HUES6 (cell line): ENCODE data around the gene DCUN1D5.

Source experiments
- H3K27ac ChIP-seq: 2 replicates; pipeline ENCODE4 v1.7.0; 2013; ENCODE audit warnings: low read depth, mild to moderate bottlenecking, low read length, inconsistent platforms
- H3K27me3 ChIP-seq: 2 replicates; pipeline ENCODE4 v1.6.1; 2013; ENCODE audit warnings: low read length; ENCODE audit not compliant: control insufficient read depth, insufficient read depth
- H3K36me3 ChIP-seq: 2 replicates; pipeline ENCODE4 v1.6.1; 2013; ENCODE audit warnings: low read length; ENCODE audit not compliant: control insufficient read depth, insufficient read depth
- H3K4me1 ChIP-seq: 2 replicates; pipeline ENCODE4 v1.6.1; 2013; ENCODE audit warnings: low read length; ENCODE audit not compliant: control insufficient read depth, insufficient read depth
- H3K4me3 ChIP-seq: 2 replicates; pipeline ENCODE4 v1.5.1; 2013; ENCODE audit warnings: low read depth, low read length
- H3K9ac ChIP-seq: one replicate; pipeline ENCODE4 v1.6.1; 2013; ENCODE audit warnings: mild to moderate bottlenecking, low read length
- H3K9me3 ChIP-seq: 2 replicates; pipeline ENCODE4 v1.6.1; 2013; ENCODE audit warnings: low read depth, low read length; ENCODE audit not compliant: control insufficient read depth, insufficient read depth

Gene DCUN1D5

GRCh38 chr11:103091801-103092524 is at the start of gene DCUN1D5:
Gene DCUN1D5, minus strand, starts transcription at chr11:103092160. Its CDS starts 288 bp downstream, at chr11:103091872.
- Histone ChIP-seq H3K36me3 (peaks cover 22% of the 10 kb centered on the region), H3K9ac (peak within 1 kb of the TSS; percentile 92), H3K27me3 (peaks cover 20% of the 10 kb centered on the region; the same call in 1 of the 2 replicates), H3K9me3 (no peaks in the 10 kb centered on the region), H3K4me3 (peak within 1 kb of the TSS; percentile 89), H3K4me1 (no peaks in the 10 kb centered on the region), H3K27ac (peak within 1 kb of the TSS; percentile 91)

- Histone ChIP-seq H3K36me3 (peaks cover 18% of the 10 kb centered on the region), H3K9me3 (no peaks in the 10 kb centered on the region), H3K4me3 (no peak overlapping the region), H3K27me3 (no peaks in the 10 kb centered on the region), H3K9ac (no peak overlapping the region), H3K27ac (no peak overlapping the region), H3K4me1 (no peaks in the 10 kb centered on the region)
These were observed 33.5 kb upstream of the DCUN1D5 start for GRCh38 chr11:103125462-103125861.

GRCh38 chr11:103114836-103115235 is 22.9 kb upstream of the DCUN1D5 start:
- Histone ChIP-seq H3K4me1 (no peaks in the 10 kb centered on the region), H3K27ac (no peak overlapping the region), H3K9ac (no peak overlapping the region), H3K9me3 (no peaks in the 10 kb centered on the region), H3K4me3 (no peak overlapping the region), H3K27me3 (no peaks in the 10 kb centered on the region), H3K36me3 (peaks cover 11% of the 10 kb centered on the region)

- no peak overlapping the region for H3K27ac ChIP-seq
- H3K9ac ChIP-seq: no peak overlapping the region
- no peaks in the 10 kb centered on the region for H3K27me3 ChIP-seq
- no peak overlapping the region for H3K4me3 ChIP-seq
- H3K36me3 ChIP-seq: peaks cover 8% of the 10 kb centered on the region; the same call in 1 of the 2 replicates
- no peaks in the 10 kb centered on the region for H3K4me1 ChIP-seq
- H3K9me3 ChIP-seq: no peaks in the 10 kb centered on the region
These were observed 20.4 kb upstream of the DCUN1D5 start for GRCh38 chr11:103112364-103112763.

- Histone ChIP-seq H3K9ac (no peak overlapping the region), H3K4me1 (no peaks in the 10 kb centered on the region), H3K4me3 (no peak overlapping the region), H3K27me3 (no peaks in the 10 kb centered on the region), H3K36me3 (peaks cover 8% of the 10 kb centered on the region; the same call in 1 of the 2 replicates), H3K27ac (no peak overlapping the region), H3K9me3 (no peaks in the 10 kb centered on the region)
These were observed 19.4 kb upstream of the DCUN1D5 start for GRCh38 chr11:103111400-103111799.

- Histone ChIP-seq H3K4me3 (peak overlapping the region; percentile 80), H3K9me3 (no peaks in the 10 kb centered on the region), H3K9ac (no peak overlapping the region), H3K27ac (no peak overlapping the region), H3K27me3 (no peaks in the 10 kb centered on the region), H3K36me3 (peaks cover 8% of the 10 kb centered on the region; the same call in 1 of the 2 replicates), H3K4me1 (no peaks in the 10 kb centered on the region)
These were observed 18.4 kb upstream of the DCUN1D5 start for GRCh38 chr11:103110391-103110790.

GRCh38 chr11:103109818-103110388 is 17.9 kb upstream of the DCUN1D5 start:
- H3K4me3 ChIP-seq: peak overlapping the region; percentile 80
- no peaks in the 10 kb centered on the region for H3K27me3 ChIP-seq
- 0 out of 2 replicates have a peak overlapping the region, but pooled peaks have one; percentile 1 for H3K27ac ChIP-seq
- no peaks in the 10 kb centered on the region for H3K4me1 ChIP-seq
- no peaks in the 10 kb centered on the region for H3K9me3 ChIP-seq
- peak overlapping the region; percentile 73 for H3K9ac ChIP-seq
- H3K36me3 ChIP-seq: peaks cover 7% of the 10 kb centered on the region; the same call in 1 of the 2 replicates

GRCh38 chr11:103108933-103109817 is 17.2 kb upstream of the DCUN1D5 start, which contains the start of gene DYNC2H1:
Gene DYNC2H1, plus strand, starts transcription at chr11:103109426. Its CDS starts 149 bp downstream, at chr11:103109575.
- Histone ChIP-seq H3K36me3 (0 out of 2 replicates have a peak, but pooled peaks cover under 1% of the 10 kb centered on the region), H3K4me3 (peak within 1 kb of the TSS; percentile 80), H3K9ac (peak within 1 kb of the TSS; percentile 82), H3K4me1 (no peaks in the 10 kb centered on the region), H3K27ac (0 out of 2 replicates have a peak within 1 kb of the TSS, but pooled peaks have one; percentile 1), H3K9me3 (no peaks in the 10 kb centered on the region), H3K27me3 (no peaks in the 10 kb centered on the region)

- Histone ChIP-seq H3K9me3 (no peaks in the 10 kb centered on the region), H3K4me3 (no peak overlapping the region), H3K4me1 (peaks cover 6% of the 10 kb centered on the region), H3K27ac (no peak overlapping the region), H3K27me3 (peaks cover 20% of the 10 kb centered on the region; the same call in 1 of the 2 replicates), H3K36me3 (no peaks in the 10 kb centered on the region), H3K9ac (no peak overlapping the region)
These were observed 5.3 kb upstream of the DCUN1D5 start for GRCh38 chr11:103097279-103097678.

GRCh38 chr11:103091064-103091800 is 728 bp downstream of the DCUN1D5 start:
- H3K4me3 ChIP-seq: peak overlapping the region; percentile 89
- H3K4me1 ChIP-seq: no peaks in the 10 kb centered on the region
- peak overlapping the region; percentile 91 for H3K27ac ChIP-seq
- H3K9me3 ChIP-seq: no peaks in the 10 kb centered on the region
- H3K9ac ChIP-seq: peak overlapping the region; percentile 92
- H3K36me3 ChIP-seq: peaks cover 28% of the 10 kb centered on the region
- H3K27me3 ChIP-seq: peaks cover 20% of the 10 kb centered on the region; the same call in 1 of the 2 replicates
